AG08395 (cell line): Measurements from ENCODE around the gene ALOX12.
"Not testable (repeated sequence)": the region's sequence is repeated elsewhere in the genome, so short reads cannot be mapped to it uniquely, and the experiment has no call there.

ENCODE experiments used
- DNase-seq: peaks from one replicate; pipeline ENCODE4 v3.0.0; 2012; ENCODE audit warnings: mixed read lengths, low spot score

The ALOX12 gene

GRCh38 chr17:7046127-7046724, 50.4 kb downstream of the ALOX12 start:
- DNase-seq, result no peak

- not testable (repeated sequence) for DNase-seq
Measured at GRCh38 chr17:7046725-7047397, 51.0 kb downstream of the ALOX12 start.

GRCh38 chr17:7047566-7047965, 51.7 kb downstream of the ALOX12 start:
- DNase-seq, result no peak

- no peak for DNase-seq
Measured at GRCh38 chr17:7048968-7049367, 53.1 kb downstream of the ALOX12 start.

- not testable (repeated sequence) for DNase-seq
Measured at GRCh38 chr17:7050583-7050982, 54.7 kb downstream of the ALOX12 start.

- no peak for DNase-seq
Measured at GRCh38 chr17:7056386-7056785, 60.5 kb downstream of the ALOX12 start.

GRCh38 chr17:7058831-7059447, 63.1 kb downstream of the ALOX12 start:
- no peak for DNase-seq
